LNCAP (cell line): ENCODE measurements around the gene RAB9A.

Experiments used
- CTCF ChIP-seq: fragments of 450-650 bp; IDR thresholded peaks from 2 replicates; pipeline ENCODE4 v1.5.1; 2017; ENCODE audit warnings: mild to moderate bottlenecking

The RAB9A gene

GRCh38 chrX:13697976-13698375 lies 9.0 kb downstream of the RAB9A start:
- TF ChIP-seq CTCF: no peak

GRCh38 chrX:13698432-13698831 lies 9.5 kb downstream of the RAB9A start:
- TF ChIP-seq CTCF: no peak

GRCh38 chrX:13699183-13699826 lies 10.4 kb downstream of the RAB9A start:
- no peak for TF ChIP-seq CTCF

GRCh38 chrX:13700380-13700779 lies 11.5 kb downstream of the RAB9A start:
- TF ChIP-seq CTCF: no peak

- no peak for TF ChIP-seq CTCF
Observed at GRCh38 chrX:13702111-13702789, 13.3 kb downstream of the RAB9A start.

- TF ChIP-seq CTCF: no peak
Observed at GRCh38 chrX:13703135-13703534, 14.2 kb downstream of the RAB9A start.

- no peak for TF ChIP-seq CTCF
Observed at GRCh38 chrX:13703589-13703988, 14.7 kb downstream of the RAB9A start.
